ENCODE results near the gene ANKRD13C.

DNA sequence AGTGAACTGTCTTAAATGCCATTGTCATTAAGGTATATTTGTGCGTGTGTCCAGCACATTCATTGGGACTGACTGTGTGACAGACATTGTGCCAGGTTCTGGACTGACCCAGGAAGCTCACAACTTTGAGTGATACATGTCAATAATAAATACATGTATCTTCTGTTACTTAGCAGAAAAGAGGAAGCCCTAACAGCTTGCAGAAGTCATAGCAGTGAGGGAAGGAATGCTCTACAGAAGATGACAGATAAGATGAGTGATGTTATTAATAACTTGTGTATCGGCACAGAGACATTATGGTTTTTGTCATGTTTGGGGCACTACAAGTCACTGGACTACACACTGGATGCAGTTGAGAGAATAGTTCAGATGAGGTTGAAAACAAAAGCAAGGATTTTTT is 134.5 kb downstream of the ANKRD13C start:
- TF ChIP-seq, protein P1, sequence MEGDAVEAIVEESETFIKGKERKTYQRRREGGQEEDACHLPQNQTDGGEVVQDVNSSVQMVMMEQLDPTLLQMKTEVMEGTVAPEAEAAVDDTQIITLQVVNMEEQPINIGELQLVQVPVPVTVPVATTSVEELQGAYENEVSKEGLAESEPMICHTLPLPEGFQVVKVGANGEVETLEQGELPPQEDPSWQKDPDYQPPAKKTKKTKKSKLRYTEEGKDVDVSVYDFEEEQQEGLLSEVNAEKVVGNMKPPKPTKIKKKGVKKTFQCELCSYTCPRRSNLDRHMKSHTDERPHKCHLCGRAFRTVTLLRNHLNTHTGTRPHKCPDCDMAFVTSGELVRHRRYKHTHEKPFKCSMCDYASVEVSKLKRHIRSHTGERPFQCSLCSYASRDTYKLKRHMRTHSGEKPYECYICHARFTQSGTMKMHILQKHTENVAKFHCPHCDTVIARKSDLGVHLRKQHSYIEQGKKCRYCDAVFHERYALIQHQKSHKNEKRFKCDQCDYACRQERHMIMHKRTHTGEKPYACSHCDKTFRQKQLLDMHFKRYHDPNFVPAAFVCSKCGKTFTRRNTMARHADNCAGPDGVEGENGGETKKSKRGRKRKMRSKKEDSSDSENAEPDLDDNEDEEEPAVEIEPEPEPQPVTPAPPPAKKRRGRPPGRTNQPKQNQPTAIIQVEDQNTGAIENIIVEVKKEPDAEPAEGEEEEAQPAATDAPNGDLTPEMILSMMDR (IDR thresholded peaks at IDR 0.05 in 8 of 11, conservative IDR thresholded peaks at IDR 0.05 in 3 of 11), result no peak
- TF ChIP-seq POLR2A (IDR thresholded peaks at IDR 0.05) (no peak), POLR2AphosphoS5 (IDR thresholded peaks at IDR 0.05) (no peak)

All from spleen (tissue), 7 donors.